Activated T-helper 1 cell treated with anti-CD3 and anti-CD28 coated beads, Interleukin-12 subunit alpha, Interleukin-12 subunit beta, Interleukin-2, Interleukin-4 antibody, amounts not matched to agents 30 ng/mL and 10 ng/mL and 1 ng/mL, durations not matched to agents 14 hours and 24 hours and 36 hours (primary cell): ENCODE data around the gene MRTO4. TPM values are rescaled to one million over a fixed set of nuclear protein-coding genes. Genes with fewer than 3 reads are reported as not detected.
"Not testable (repeated sequence)": the region's sequence is repeated elsewhere in the genome, so short reads cannot be mapped to it uniquely, and the experiment has no call there.

ENCODE experiments used
- DNase-seq: peaks from one replicate; pipeline ENCODE4 v3.0.0; 2021; ENCODE audit warnings: low spot score
- H3K27ac Mint-ChIP-seq: one replicate; pipeline ENCODE4 v1.8.0; 2021; ENCODE audit warnings: mild to moderate bottlenecking, mixed read lengths
- H3K27me3 Mint-ChIP-seq: one replicate; pipeline ENCODE4 v1.8.0; 2022; ENCODE audit warnings: mild to moderate bottlenecking, moderate library complexity, mixed read lengths; ENCODE audit not compliant: insufficient read depth
- H3K36me3 Mint-ChIP-seq: one replicate; pipeline ENCODE4 v1.8.0; 2021; ENCODE audit warnings: low read depth, mixed read lengths
- H3K4me1 Mint-ChIP-seq: one replicate; pipeline ENCODE4 v1.8.0; 2021; ENCODE audit warnings: low read depth, mixed read lengths
- H3K4me3 Mint-ChIP-seq: one replicate; pipeline ENCODE4 v1.8.0; 2021; ENCODE audit warnings: mild to moderate bottlenecking, moderate library complexity, mixed read lengths
- H3K9me3 Mint-ChIP-seq: one replicate; pipeline ENCODE4 v1.8.0; 2021; ENCODE audit warnings: mixed read lengths
- intact Hi-C: fragments of 100-400 bp; cut with micrococcal nuclease; formaldehyde crosslinking; loops from one replicate; pipeline ENCODE4 v1.15.1; 2024
- total RNA-seq: library from RNA; stranded (reverse); gene quantifications from 2 replicates; pipeline ENCODE4 v1.2.3, GENCODE V29; 2022

Gene MRTO4
- total RNA-seq, 1 donor from 2014 or later, result 137 TPM

DNA sequence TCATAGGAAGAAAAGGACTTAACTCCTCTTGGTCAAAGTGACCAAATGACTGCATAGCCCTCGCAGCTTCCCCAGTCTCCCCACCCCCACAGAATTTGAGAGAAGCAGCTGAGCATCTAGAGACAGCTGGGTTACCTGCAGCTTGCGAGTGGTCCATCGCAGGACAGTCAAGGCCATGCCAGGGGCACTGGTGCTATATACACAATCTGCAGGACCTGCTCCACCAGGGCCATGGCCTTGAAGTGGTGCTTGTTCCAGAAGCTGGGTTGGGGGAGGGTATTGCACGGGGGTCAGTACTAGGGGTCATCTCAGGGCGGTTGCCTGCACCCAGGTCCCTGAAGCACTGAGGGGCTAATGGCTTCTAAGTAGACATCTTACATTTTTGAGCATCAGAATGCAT lies 10.4 kb downstream of the MRTO4 start:
- no peaks in the 10 kb centered on the region for H3K9me3 Mint-ChIP-seq
- DNase-seq, result no peak
- peaks cover 5% of the 10 kb centered on the region for H3K4me1 Mint-ChIP-seq
- intact Hi-C loops, result no loop called here
- no peaks in the 10 kb centered on the region for H3K27me3 Mint-ChIP-seq
- no peak overlapping the region for H3K4me3 Mint-ChIP-seq
- H3K27ac Mint-ChIP-seq, result no peak overlapping the region
- peaks cover 10% of the 10 kb centered on the region for H3K36me3 Mint-ChIP-seq

- intact Hi-C loops, result no loop called here
- H3K27me3 Mint-ChIP-seq, result no peaks in the 10 kb centered on the region
- H3K4me1 Mint-ChIP-seq, result no peaks in the 10 kb centered on the region
- H3K27ac Mint-ChIP-seq, result no peak overlapping the region
- DNase-seq, result no peak
- no peaks in the 10 kb centered on the region for H3K9me3 Mint-ChIP-seq
- no peak overlapping the region for H3K4me3 Mint-ChIP-seq
- peaks cover 4% of the 10 kb centered on the region for H3K36me3 Mint-ChIP-seq
Measured at GRCh38 chr1:19262744-19263143, 11.1 kb downstream of the MRTO4 start.

DNA sequence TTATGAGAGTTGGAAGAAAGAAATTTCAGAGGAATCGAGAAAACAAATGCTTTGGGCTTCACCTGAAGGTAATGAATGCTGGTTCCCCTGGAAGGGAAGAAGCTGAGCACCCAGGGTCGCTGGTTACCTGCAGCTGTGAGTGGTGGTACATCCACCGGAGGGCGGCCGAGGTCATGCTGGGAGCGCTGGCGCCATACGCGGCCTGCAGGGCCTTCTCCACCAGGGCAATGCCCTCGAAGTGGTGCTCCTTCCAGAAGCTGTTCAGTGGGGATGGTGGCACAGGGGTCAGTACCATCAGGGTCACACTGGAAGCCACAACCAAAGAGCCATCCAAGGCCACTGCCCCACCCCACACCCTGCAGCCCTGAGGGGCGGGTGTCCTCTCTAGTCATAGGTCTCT lies 16.8 kb downstream of the MRTO4 start:
- no peaks in the 10 kb centered on the region for H3K9me3 Mint-ChIP-seq
- H3K4me1 Mint-ChIP-seq, result no peaks in the 10 kb centered on the region
- intact Hi-C loops, result no loop called here
- peaks cover 3% of the 10 kb centered on the region for H3K36me3 Mint-ChIP-seq
- H3K27me3 Mint-ChIP-seq, result peaks cover 9% of the 10 kb centered on the region
- no peak overlapping the region for H3K4me3 Mint-ChIP-seq
- no peak overlapping the region for H3K27ac Mint-ChIP-seq
- no peak for DNase-seq

GRCh38 chr1:19269427-19270342 lies 18.1 kb downstream of the MRTO4 start:
- H3K36me3 Mint-ChIP-seq, H3K9me3 Mint-ChIP-seq, DNase-seq, H3K4me1 Mint-ChIP-seq, H3K4me3 Mint-ChIP-seq, H3K27ac Mint-ChIP-seq, intact Hi-C loops: not testable (repeated sequence)
- peaks cover 10% of the 10 kb centered on the region for H3K27me3 Mint-ChIP-seq

DNA sequence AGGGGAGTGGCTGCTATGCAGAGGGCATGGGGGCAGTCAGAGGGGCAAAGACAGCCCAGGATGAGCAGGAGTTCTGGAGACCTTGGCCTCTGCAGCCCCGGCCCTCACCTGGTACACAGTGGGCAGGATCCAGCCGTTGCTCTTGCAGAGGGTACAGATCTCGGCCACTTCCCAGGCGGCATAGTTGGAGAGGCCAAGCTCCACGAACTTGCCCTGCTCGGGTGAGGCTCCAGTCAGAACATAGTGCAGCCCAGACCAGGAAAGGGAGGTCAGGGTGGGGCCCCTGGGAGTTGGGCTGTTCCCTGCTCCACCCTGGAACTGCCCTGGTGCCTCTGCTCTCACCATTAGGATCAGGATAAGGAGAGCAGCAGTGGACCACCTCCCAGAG lies 18.7 kb downstream of the MRTO4 start:
- H3K27me3 Mint-ChIP-seq, result peaks cover 12% of the 10 kb centered on the region
- H3K4me3 Mint-ChIP-seq, DNase-seq, H3K36me3 Mint-ChIP-seq, H3K4me1 Mint-ChIP-seq, H3K27ac Mint-ChIP-seq, H3K9me3 Mint-ChIP-seq, intact Hi-C loops: not testable (repeated sequence)

DNA sequence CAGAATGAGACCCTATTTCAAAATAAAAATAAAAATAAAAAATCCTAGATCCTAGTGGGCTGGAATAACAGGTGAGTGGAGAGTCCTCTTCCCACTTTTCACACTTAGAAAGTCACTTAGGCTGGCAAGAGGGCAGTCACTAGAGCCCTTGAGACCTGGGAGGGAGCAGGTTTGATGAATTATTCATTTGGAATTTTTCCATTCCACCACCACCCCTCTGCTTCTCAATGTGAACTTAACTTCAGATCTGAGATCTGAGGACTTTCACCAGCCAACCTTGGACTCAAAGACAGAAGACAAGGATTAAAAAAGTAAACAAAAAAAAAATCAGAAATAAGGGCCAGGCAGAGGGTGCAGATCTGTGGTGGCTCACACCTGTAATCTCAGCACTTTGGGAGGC lies 20.5 kb downstream of the MRTO4 start:
- Mint-ChIP-seq H3K9me3 (peaks cover 3% of the 10 kb centered on the region), H3K36me3 (peaks cover 3% of the 10 kb centered on the region), H3K4me1 (no peaks in the 10 kb centered on the region), H3K27ac (no peak overlapping the region), H3K27me3 (peaks cover 12% of the 10 kb centered on the region), H3K4me3 (no peak overlapping the region)
- intact Hi-C loops, result no loop called here
- DNase-seq, result no peak

- no peak overlapping the region for H3K4me3 Mint-ChIP-seq
- peaks cover 3% of the 10 kb centered on the region for H3K9me3 Mint-ChIP-seq
- H3K4me1 Mint-ChIP-seq, result no peaks in the 10 kb centered on the region
Measured at GRCh38 chr1:19273106-19273843, 21.7 kb downstream of the MRTO4 start.

DNA sequence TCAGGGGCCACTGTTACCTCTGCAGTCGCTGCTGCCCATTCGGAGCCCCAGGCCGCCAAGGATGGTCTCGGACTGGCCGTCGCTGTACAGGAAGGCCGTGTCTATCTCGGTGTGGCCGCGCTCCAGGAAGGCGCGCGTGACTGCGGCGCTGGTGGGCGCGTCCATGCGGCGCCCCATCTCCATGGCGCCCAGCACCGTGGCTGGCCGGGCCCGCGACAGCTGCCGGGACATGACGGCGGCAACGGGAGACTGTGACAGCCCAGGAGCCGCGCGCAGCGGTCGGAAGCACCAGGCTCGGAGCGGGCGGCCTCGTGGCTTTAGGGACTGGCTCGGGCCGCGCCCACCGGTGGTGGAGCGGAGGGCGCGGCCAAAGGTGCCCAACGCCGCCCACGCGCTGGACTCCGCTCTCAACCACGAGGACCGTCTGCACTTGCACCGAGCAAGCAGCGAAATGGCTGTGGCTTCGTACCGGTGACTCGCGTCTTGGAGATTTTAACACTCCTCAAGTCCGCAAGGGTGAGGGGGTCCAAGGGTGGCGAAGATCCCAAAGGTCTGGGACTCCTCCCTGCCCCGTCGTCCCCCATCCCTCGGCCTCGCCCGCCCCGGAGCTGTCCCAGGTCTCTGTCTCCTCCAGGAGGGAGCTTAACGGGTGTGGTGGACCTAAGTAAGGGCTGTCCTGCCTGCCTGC lies 22.4 kb downstream of the MRTO4 start:
- H3K9me3 Mint-ChIP-seq, H3K4me3 Mint-ChIP-seq, DNase-seq, H3K27ac Mint-ChIP-seq, H3K4me1 Mint-ChIP-seq, H3K36me3 Mint-ChIP-seq, intact Hi-C loops: not testable (repeated sequence)
- peaks cover 12% of the 10 kb centered on the region for H3K27me3 Mint-ChIP-seq

More at GRCh38 chr1:19273106-19273843, 21.7 kb downstream of the MRTO4 start:
- H3K27me3 Mint-ChIP-seq, result peaks cover 12% of the 10 kb centered on the region
- intact Hi-C loops, result no loop called here
- peaks cover 3% of the 10 kb centered on the region for H3K36me3 Mint-ChIP-seq
- DNase-seq, result no peak
- no peak overlapping the region for H3K27ac Mint-ChIP-seq

GRCh38 chr1:19274636-19275035 lies 23.0 kb downstream of the MRTO4 start:
- Mint-ChIP-seq H3K4me3 (no peak overlapping the region), H3K4me1 (no peaks in the 10 kb centered on the region), H3K9me3 (peaks cover 3% of the 10 kb centered on the region), H3K27ac (no peak overlapping the region), H3K27me3 (peaks cover 12% of the 10 kb centered on the region), H3K36me3 (peaks cover 3% of the 10 kb centered on the region)
- intact Hi-C loops, result no loop called here
- DNase-seq, result no peak

- no peaks in the 10 kb centered on the region for H3K9me3 Mint-ChIP-seq
- peaks cover 2% of the 10 kb centered on the region for H3K27me3 Mint-ChIP-seq
- no peak overlapping the region for H3K27ac Mint-ChIP-seq
- H3K36me3 Mint-ChIP-seq, result peaks cover 1% of the 10 kb centered on the region
- no peak overlapping the region for H3K4me3 Mint-ChIP-seq
- H3K4me1 Mint-ChIP-seq, result no peaks in the 10 kb centered on the region
- intact Hi-C loops, result no loop called here
- DNase-seq, result no peak
Measured at GRCh38 chr1:19283891-19284290, 32.3 kb downstream of the MRTO4 start.

DNA sequence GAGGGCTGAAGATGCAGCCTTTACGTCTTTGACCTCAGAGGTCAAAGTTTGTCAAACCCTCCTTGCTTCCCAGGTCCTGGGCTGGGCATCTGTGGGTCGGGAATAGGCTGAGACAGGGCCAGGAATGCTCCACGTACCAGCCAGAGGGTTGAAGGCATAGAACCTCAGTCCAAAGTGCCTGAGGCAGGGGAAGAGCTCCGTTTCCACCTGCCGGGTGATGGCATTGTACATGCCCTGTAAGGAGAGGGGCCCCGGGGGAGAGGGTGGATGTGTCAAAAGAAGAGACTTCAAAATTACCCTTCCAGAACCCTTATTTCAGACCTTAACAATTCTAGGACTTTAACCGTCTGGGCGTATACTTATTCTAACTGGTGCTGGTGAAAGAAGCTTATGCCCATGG lies 33.3 kb downstream of the MRTO4 start:
- no peak overlapping the region for H3K27ac Mint-ChIP-seq
- no peaks in the 10 kb centered on the region for H3K4me1 Mint-ChIP-seq
- H3K9me3 Mint-ChIP-seq, result no peaks in the 10 kb centered on the region
- intact Hi-C loops, result no loop called here
- peaks cover 1% of the 10 kb centered on the region for H3K36me3 Mint-ChIP-seq
- no peak for DNase-seq
- peaks cover 2% of the 10 kb centered on the region for H3K27me3 Mint-ChIP-seq
- H3K4me3 Mint-ChIP-seq, result no peak overlapping the region

DNA sequence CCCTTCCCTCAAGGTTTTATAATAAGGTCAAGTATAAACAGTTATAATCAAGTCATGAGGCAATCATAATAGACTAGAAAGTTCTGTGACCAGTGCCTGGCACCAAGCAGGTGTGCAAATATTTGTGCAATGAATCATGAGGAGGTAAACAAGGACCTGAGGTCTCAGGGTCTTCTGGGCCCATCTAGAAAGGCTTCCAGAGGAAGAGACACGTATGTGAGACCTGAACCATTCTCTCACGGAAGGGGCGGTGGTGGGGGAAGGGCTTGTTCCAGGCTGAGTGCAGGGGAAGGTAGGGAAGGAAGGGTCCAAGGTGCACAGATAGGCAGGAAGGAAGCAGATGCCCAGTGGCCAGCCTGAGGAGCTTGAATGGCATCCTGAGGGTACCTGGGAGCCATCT lies 33.8 kb downstream of the MRTO4 start:
- H3K36me3 Mint-ChIP-seq, H3K27ac Mint-ChIP-seq, intact Hi-C loops, DNase-seq, H3K9me3 Mint-ChIP-seq, H3K27me3 Mint-ChIP-seq, H3K4me3 Mint-ChIP-seq, H3K4me1 Mint-ChIP-seq: not testable (repeated sequence)

- H3K4me3 Mint-ChIP-seq, DNase-seq, H3K36me3 Mint-ChIP-seq, H3K4me1 Mint-ChIP-seq, intact Hi-C loops, H3K27ac Mint-ChIP-seq, H3K27me3 Mint-ChIP-seq, H3K9me3 Mint-ChIP-seq: not testable (repeated sequence)
Measured at GRCh38 chr1:19285807-19286206, 34.2 kb downstream of the MRTO4 start.
